Tibial nerve (tissue), 4 donors: ENCODE measurements around the gene ZBTB37. TPM values are rescaled to one million over a fixed set of nuclear protein-coding genes. Genes with fewer than 3 reads are reported as not detected.

Source experiments
- DNase-seq, 2 donors: peaks; one replicate each; pipeline ENCODE4 v3.0.0-alpha.2; 2019; ENCODE audit warnings: low spot score in 2 of 2
- H3K27ac ChIP-seq, 4 donors: fragments of 200-600 bp; sonication (generic) in 3 of 4; one replicate each; pipeline ENCODE4 v1.5.1; 2017 to 2019; ENCODE audit warnings: mild to moderate bottlenecking in 1 of 4
- H3K27me3 ChIP-seq, 2 donors: fragments of 200-600 bp; sonication (generic) in 1 of 2; one replicate each; pipeline versions ENCODE4 v1.5.1 to v1.6.0; 2017 to 2019
- H3K36me3 ChIP-seq, 3 donors: fragments of 200-600 bp; sonication (generic); one replicate each; pipeline ENCODE4 v1.5.1; 2018 to 2019
- H3K4me1 ChIP-seq, 4 donors: fragments of 200-600 bp; sonication (generic) in 3 of 4; one replicate each; pipeline ENCODE4 v1.5.1; 2017 to 2019
- H3K4me3 ChIP-seq, 4 donors: fragments of 200-600 bp; sonication (generic) in 3 of 4; one replicate each; pipeline ENCODE4 v1.5.1; 2017 to 2019; ENCODE audit warnings: mild to moderate bottlenecking in 1 of 4, moderate library complexity in 1 of 4
- H3K9me3 ChIP-seq, 4 donors: fragments of 200-600 bp; sonication (generic) in 3 of 4; one replicate each; pipeline ENCODE4 v1.5.1; 2017 to 2019
- EP300 ChIP-seq, 2 donors: sonication (generic); formaldehyde crosslinking; IDR thresholded peaks; one replicate each; pipeline ENCODE4 v1.6.1; 2017; ENCODE audit warnings: antibody characterized with exemption in 2 of 2, mild to moderate bottlenecking in 1 of 2
- POLR2A ChIP-seq, 2 donors: fragments of 450-650 bp; IDR thresholded peaks; one replicate each; pipeline ENCODE4 v1.6.1; 2017; ENCODE audit warnings: antibody characterized with exemption in 2 of 2, mild to moderate bottlenecking in 2 of 2, moderate library complexity in 2 of 2
- WGBS, 2 donors: methylation state at CpG; one replicate each; pipeline ENCODE4 v1.1.5; 2018; 5-methylcytosine and 5-hydroxymethylcytosine counted together
- total RNA-seq, 4 donors: library from RNA; depleted of rRNA; stranded (reverse); fragments of >200 nt; gene quantifications; one replicate each; pipeline ENCODE4 v1.1.0, GENCODE V29; 2016
- TF ChIP-seq, protein P1 (sequence below), 5 experiments: fragments of 200-600 bp in 3 of 5; fragments of 450-650 bp in 2 of 5; sonication (generic) in 3 of 5; IDR thresholded peaks; one replicate each; pipeline ENCODE4 v1.5.1; 2016 to 2019; ENCODE audit warnings: antibody characterized with exemption in 5 of 5, mild to moderate bottlenecking in 3 of 5, moderate library complexity in 2 of 5

The ZBTB37 gene
- total RNA-seq, 4 donors from 2014 or later, result 11.7 to 17.0 (median 13.7) TPM

DNA sequence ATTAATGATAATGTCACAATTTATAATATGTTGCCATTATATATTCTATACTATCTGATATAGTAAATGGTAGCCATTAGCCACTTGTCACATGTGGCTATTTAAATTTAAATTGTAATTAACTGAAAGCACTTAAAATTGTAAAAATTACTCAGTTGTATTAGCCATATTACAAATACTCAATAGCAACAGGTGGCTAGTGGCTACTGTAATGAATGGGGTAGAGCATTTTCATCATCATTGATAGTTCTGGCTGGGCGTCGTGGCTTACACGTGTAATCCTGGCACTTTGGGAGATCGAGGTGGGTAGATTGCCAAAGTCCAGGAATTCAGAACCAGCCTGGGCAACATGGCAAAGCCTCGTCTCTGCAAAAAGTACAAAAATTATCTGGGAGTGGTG, 16.5 kb downstream of the ZBTB37 start:
- no peaks in the 10 kb centered on the region for H3K27me3 ChIP-seq
- no peak overlapping the region for H3K27ac ChIP-seq
- H3K36me3 ChIP-seq, result peaks cover 0 to 50% (median 0%) of the 10 kb centered on the region in 3 donors
- H3K4me3 ChIP-seq, result no peak overlapping the region
- H3K9me3 ChIP-seq, result no peaks in the 10 kb centered on the region
- DNase-seq, result no peak
- WGBS, 2 donors, result 94 to 96% methylated on average over 5 of the region's 5 CpGs
- TF ChIP-seq, protein P1, sequence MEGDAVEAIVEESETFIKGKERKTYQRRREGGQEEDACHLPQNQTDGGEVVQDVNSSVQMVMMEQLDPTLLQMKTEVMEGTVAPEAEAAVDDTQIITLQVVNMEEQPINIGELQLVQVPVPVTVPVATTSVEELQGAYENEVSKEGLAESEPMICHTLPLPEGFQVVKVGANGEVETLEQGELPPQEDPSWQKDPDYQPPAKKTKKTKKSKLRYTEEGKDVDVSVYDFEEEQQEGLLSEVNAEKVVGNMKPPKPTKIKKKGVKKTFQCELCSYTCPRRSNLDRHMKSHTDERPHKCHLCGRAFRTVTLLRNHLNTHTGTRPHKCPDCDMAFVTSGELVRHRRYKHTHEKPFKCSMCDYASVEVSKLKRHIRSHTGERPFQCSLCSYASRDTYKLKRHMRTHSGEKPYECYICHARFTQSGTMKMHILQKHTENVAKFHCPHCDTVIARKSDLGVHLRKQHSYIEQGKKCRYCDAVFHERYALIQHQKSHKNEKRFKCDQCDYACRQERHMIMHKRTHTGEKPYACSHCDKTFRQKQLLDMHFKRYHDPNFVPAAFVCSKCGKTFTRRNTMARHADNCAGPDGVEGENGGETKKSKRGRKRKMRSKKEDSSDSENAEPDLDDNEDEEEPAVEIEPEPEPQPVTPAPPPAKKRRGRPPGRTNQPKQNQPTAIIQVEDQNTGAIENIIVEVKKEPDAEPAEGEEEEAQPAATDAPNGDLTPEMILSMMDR (IDR thresholded peaks at IDR 0.05), result no peak
- TF ChIP-seq EP300 (IDR thresholded peaks at IDR 0.05) (no peak), POLR2A (IDR thresholded peaks at IDR 0.05) (no peak)
- no peaks in the 10 kb centered on the region for H3K4me1 ChIP-seq

DNA sequence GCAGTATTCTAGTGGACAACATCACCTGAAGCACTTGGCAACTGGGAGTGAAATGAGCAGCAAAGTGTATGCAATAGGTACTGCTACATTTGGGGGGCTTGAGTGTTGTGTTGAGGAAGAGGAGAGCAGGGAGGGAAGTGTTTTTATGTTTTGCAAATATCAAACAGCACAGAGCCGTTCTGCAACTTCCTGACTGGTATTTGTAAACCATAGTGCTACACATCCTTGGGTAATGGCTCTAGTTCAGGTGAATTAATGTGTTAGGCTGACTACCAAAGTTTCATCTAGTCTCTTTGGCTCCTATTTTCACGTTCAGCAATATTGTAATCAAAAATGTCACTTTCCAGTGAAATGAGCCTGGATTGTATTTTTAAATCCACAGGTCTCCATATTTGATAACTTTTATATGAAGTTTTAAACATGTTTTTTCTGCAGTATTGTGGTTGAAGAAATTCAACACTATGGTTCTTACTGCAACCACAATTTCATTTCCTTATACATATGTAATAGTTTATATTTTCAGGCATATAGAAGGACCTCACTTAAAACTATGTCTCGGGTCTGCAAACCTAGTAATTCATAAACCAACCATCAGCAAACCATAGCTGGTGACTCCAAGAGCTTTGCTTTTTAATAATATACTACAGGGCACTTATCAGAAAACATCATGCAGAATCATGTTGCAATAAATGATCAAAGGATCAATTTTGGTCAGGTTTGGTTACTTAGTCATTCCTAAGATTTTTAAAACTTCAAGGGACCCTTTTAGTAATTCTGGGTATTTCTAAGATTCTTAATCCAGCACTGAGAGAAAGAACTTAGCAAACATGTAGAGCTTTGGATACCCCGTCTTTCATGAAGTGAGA, 18.8 kb downstream of the ZBTB37 start:
- no peaks in the 10 kb centered on the region for H3K27me3 ChIP-seq
- H3K4me1 ChIP-seq, result no peaks in the 10 kb centered on the region
- 82 to 86% methylated on average over 4 of the region's 4 CpGs for WGBS, 2 donors
- no peak for DNase-seq
- TF ChIP-seq EP300 (IDR thresholded peaks at IDR 0.05) (no peak), POLR2A (IDR thresholded peaks at IDR 0.05) (no peak)
- TF ChIP-seq, protein P1 (IDR thresholded peaks at IDR 0.05), result no peak
- H3K27ac ChIP-seq, result no peak overlapping the region
- no peak overlapping the region for H3K4me3 ChIP-seq
- peaks cover 0 to 36% (median 0%) of the 10 kb centered on the region in 3 donors for H3K36me3 ChIP-seq
- H3K9me3 ChIP-seq, result no peaks in the 10 kb centered on the region

DNA sequence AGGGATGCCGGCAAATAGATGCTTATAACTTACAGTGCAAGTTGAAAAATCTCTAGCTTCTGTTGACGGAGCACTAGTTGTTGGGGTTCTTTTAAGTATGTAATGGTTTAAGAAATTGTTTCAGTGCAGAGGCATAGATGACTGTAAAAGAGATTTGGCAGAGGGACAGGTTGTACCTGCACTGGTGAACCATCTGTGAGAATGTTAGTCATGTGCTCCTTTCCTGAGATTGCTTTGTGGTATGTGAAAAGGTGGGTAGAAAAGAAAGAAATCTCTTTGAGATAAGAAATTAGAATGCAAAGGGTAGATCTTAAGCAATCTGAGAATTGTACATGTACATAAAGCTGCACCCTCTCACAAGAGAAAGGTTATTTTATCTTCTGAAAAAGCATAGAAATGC, 19.4 kb downstream of the ZBTB37 start:
- Histone ChIP-seq H3K27me3 (no peaks in the 10 kb centered on the region), H3K27ac (no peak overlapping the region), H3K4me3 (no peak overlapping the region), H3K36me3 (peaks cover 0 to 36% (median 0%) of the 10 kb centered on the region in 3 donors), H3K4me1 (no peaks in the 10 kb centered on the region), H3K9me3 (no peaks in the 10 kb centered on the region)
- no peak for TF ChIP-seq POLR2A (IDR thresholded peaks at IDR 0.05)
- TF ChIP-seq, protein P1 (IDR thresholded peaks at IDR 0.05), result no peak
- no peak for TF ChIP-seq EP300 (IDR thresholded peaks at IDR 0.05)
- no peak for DNase-seq
- 95 to 97% methylated on average over 2 of the region's 2 CpGs for WGBS, 2 donors

GRCh38 chr1:173888749-173889148, 20.6 kb downstream of the ZBTB37 start:
- Histone ChIP-seq H3K36me3 (peaks cover 0 to 42% (median 0%) of the 10 kb centered on the region in 3 donors), H3K4me1 (no peaks in the 10 kb centered on the region), H3K27me3 (no peaks in the 10 kb centered on the region), H3K4me3 (no peak overlapping the region), H3K9me3 (no peaks in the 10 kb centered on the region), H3K27ac (no peak overlapping the region)
- DNase-seq, result no peak
- TF ChIP-seq EP300 (IDR thresholded peaks at IDR 0.05) (no peak), POLR2A (IDR thresholded peaks at IDR 0.05) (no peak)
- TF ChIP-seq, protein P1 (IDR thresholded peaks at IDR 0.05), result no peak

DNA sequence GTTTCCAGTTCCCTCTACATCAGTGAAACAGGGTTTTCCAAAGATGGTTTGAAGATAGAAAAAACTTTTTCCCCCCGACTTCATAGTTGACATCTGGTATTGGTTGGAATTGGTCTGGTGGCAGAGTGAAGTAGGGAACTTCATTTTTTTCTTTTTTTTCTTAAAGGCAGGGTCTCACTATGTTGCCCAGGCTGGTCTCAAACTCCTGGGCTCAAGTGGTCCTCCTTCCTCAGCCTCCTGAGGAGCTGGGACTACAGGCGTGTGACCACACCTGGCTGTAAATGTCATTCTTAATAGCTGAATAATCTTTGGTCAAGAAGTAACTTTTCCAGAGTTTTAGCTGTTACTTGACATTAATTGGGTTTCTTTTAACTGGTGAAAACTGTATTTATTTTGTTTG, 21.7 kb downstream of the ZBTB37 start:
- Histone ChIP-seq H3K27me3 (no peaks in the 10 kb centered on the region), H3K4me1 (no peaks in the 10 kb centered on the region), H3K27ac (no peak overlapping the region), H3K4me3 (no peak overlapping the region), H3K9me3 (no peaks in the 10 kb centered on the region), H3K36me3 (peaks cover 0 to 52% (median 0%) of the 10 kb centered on the region in 3 donors)
- 98% methylated on average over 2 of the region's 2 CpGs for WGBS, 2 donors
- no peak for DNase-seq
- TF ChIP-seq POLR2A (IDR thresholded peaks at IDR 0.05) (no peak), EP300 (IDR thresholded peaks at IDR 0.05) (no peak)
- TF ChIP-seq, protein P1 (IDR thresholded peaks at IDR 0.05), result no peak
